ENCODE measurements around the gene WRAP53. TPM values are rescaled to one million over a fixed set of nuclear protein-coding genes. Genes with fewer than 3 reads are reported as not detected.

Gene WRAP53
- total and polyA plus RNA-seq, 4 donors: 4.9 to 17.9 (median 15.5) TPM

DNA sequence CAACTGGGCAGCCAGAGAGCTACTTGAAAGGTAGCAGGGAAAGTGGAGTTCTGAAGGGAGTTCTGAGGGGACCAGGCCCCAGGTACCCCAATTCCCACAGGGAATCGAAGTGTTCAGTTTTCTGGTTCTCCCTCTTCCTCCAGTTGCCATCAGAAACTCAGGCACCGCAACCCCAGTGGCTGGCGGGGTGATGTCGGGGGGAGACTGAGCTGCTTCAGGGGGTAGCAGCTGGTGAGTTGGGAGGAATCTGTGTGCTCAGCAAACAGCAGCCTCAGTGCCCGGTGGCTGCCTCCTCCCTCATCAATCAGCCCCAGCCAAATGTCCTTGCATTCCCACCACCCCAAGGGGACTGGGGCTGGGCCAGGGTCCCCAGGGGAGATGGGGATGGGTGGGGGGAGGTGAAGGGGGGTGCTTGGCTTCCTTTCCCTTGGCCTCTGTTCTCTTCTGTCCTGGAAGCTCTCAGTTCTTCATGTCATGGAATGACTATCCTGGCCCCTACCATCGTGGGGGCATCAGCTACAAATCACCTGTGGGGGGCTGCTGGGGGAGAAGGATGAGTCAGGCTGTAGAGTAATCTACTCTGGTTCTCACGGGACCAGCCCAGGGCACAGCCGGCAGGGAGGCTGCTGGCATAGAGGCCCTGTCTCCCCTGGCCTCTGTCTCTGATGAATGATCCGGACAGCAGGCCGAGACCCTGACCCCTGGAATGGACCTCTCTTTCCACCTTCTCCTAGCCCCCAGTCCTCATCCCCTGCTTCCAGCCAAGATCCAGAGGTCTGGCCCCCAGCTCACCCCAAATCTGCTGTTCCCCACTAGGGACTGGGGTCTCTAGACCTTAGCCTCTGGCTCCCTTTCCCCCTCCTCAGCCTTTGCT lies 26.7 kb downstream of the WRAP53 start:
- DNase-seq (ENCODE audit: low read depth in 4 of 6, low spot score in 6 of 6): peak in 1 of 6 donors; percentile 60
- H3K9me3 ChIP-seq (ENCODE audit: control insufficient read depth, insufficient read depth, low read length): no peaks in the 10 kb centered on the region
- WGBS (ENCODE audit: insufficient coverage): 52% methylated on average over 6 of the region's 10 CpGs
- peaks cover 3% of the 10 kb centered on the region for H3K36me3 ChIP-seq (ENCODE audit: control insufficient read depth, insufficient read depth, low read length)
- peaks cover 79% of the 10 kb centered on the region for H3K4me1 ChIP-seq (ENCODE audit: control insufficient read depth, insufficient read depth, low read length)
- H3K27me3 ChIP-seq (ENCODE audit: control insufficient read depth, insufficient read depth, low read length): no peaks in the 10 kb centered on the region
- H3K27ac ChIP-seq (ENCODE audit: low read depth, low read length): no peak overlapping the region
- no peak overlapping the region for H3K4me3 ChIP-seq (ENCODE audit: low read depth, low read length)

DNA sequence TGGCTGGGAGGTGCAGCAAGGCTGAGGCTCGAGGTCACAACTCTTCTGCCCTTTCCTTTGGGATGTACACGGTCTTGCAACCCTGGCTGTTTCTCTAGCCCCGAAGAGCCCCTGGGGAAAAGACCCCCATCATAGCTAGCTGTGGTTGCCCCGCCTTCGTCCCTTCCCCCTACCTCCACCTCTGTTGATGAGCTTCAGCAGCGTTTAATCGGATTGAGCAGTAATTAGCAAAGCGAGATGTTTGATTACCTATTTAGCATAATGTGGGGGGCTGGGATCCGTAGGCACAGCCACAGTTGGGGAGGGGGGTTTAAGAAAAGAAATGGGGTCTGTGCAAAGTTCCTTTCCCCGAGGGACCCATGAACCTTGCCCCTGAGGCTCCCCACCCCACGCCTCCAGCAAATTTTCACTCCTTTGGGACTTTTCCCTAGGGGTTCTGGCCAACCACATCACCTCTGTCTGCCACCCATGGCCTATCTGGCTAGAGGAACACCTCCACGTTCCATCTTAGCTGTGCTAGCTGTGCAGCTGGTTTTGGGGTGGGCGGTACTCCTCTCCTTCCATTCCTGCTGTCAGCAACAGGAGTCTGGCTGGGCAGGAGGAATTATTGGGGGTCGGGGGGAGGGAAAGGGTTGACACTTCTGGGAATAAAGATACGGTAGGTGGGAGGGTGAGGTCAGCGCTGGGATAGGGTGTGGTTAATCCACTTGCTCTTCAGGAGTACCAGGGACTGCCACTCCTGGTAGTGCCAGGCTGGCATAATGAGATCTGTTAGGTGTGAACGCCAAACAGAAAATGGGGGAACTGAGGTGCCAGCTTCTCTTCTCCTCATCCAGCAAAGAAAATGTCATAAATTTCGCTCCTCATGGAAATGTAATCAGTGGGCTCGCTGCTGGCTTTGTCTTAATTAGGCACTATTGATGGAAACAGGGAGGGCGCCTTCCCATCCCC lies 27.9 kb downstream of the WRAP53 start:
- Histone ChIP-seq H3K27me3 (ENCODE audit: control insufficient read depth, insufficient read depth, low read length) (no peaks in the 10 kb centered on the region), H3K9me3 (ENCODE audit: control insufficient read depth, insufficient read depth, low read length) (no peaks in the 10 kb centered on the region), H3K4me3 (ENCODE audit: low read depth, low read length) (peak overlapping the region; percentile 76), H3K36me3 (ENCODE audit: control insufficient read depth, insufficient read depth, low read length) (no peaks in the 10 kb centered on the region), H3K27ac (ENCODE audit: low read depth, low read length) (peak overlapping the region; percentile 65), H3K4me1 (ENCODE audit: control insufficient read depth, insufficient read depth, low read length) (peaks cover 81% of the 10 kb centered on the region)
- peak in 1 of 6 donors; percentile 86 for DNase-seq (ENCODE audit: low read depth in 4 of 6, low spot score in 6 of 6)
- 20% methylated on average over 10 of the region's 20 CpGs for WGBS (ENCODE audit: insufficient coverage)

DNA sequence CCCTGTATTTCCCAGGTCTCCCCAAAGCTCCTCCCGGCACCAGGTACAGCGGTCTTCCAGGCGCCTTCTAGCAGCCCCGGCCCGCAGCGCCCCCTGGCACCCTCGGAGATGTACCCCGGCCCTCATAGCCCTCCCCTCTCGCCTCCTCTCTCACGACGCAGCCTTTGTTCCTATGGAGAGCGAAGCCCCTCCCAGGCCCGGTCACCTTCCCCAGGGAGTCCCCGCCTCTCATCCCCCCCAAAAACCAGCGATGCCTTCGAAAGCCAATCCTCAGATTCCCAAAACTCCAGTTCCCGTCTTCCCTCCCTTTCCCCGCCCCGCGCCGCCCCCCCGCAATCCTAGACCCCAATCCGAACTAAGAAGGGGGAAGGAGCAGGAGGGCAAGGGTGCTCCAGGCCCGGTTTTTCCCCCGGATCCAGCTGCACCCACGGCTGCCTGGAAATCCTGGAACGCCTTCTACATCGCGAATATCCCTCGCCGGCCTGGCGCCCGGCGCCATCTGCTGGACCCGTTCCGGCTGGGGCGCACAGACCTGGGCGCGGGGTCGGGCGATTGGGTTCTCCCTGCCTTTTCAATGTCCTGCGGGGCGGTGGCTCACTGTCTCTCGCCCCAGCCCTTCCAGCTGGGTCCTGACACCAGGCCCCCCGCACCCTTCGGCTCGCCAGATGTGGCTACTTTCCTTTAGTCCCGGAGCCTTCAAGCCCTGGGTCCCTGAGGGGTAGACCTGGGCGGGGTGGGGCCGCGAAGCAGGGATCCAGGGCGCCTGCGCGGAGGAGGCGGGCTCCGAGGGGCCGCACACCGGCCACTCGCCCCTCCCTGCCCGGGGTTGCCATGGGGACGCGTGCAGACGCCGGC lies 28.9 kb downstream of the WRAP53 start, which contains the start of gene DNAH2:
Gene DNAH2 (plus strand): TSS at position 844 of the 855 bp plus-strand sequence. CDS start 1,991 bp downstream, outside the sequence.
- no peaks in the 10 kb centered on the region for H3K36me3 ChIP-seq (ENCODE audit: control insufficient read depth, insufficient read depth, low read length)
- no peaks in the 10 kb centered on the region for H3K9me3 ChIP-seq (ENCODE audit: control insufficient read depth, insufficient read depth, low read length)
- peaks cover 72% of the 10 kb centered on the region for H3K4me1 ChIP-seq (ENCODE audit: control insufficient read depth, insufficient read depth, low read length)
- H3K27me3 ChIP-seq (ENCODE audit: control insufficient read depth, insufficient read depth, low read length): no peaks in the 10 kb centered on the region
- peak; percentile 84 to 99 (median 92) for DNase-seq (ENCODE audit: low read depth in 4 of 6, low spot score in 6 of 6)
- WGBS (ENCODE audit: insufficient coverage): 0% methylated on average over 55 of the region's 64 CpGs
- H3K4me3 ChIP-seq (ENCODE audit: low read depth, low read length): peak within 1 kb of the TSS; percentile 76
- peak within 1 kb of the TSS; percentile 65 for H3K27ac ChIP-seq (ENCODE audit: low read depth, low read length)

DNA sequence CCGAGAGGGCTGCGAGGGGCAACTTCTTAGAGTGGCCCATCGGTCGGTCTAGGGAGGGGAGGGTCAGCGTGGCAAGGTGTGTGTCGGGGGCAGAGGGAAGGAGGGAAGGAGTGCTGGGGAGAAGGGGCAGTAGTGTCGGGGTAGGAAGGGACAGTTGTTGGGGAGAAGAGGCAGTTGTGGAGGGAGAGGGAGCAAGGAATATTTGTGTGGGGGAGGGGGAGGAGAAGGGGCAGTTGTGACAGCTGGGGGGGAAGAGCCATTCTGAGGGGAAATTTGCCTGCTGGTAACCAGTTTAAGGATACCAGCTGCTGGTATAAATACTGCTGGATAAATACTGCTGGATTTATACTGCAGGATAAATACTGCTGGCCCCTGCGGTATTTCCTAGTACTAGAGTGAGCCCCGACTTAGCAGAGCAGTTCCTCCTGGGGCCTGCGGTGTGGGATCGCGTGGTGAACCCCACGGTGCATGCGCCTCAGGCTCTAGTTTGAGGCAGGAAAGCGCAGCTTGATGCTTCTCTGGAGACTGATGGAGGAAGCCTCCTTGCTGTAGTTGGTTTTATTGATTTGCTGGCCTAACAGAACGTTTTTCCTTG lies 29.6 kb downstream of the WRAP53 start:
- DNase-seq (ENCODE audit: low read depth in 4 of 6, low spot score in 6 of 6): peak in 2 of 6 donors; percentile 53 to 82
- H3K27me3 ChIP-seq (ENCODE audit: control insufficient read depth, insufficient read depth, low read length): no peaks in the 10 kb centered on the region
- no peaks in the 10 kb centered on the region for H3K36me3 ChIP-seq (ENCODE audit: control insufficient read depth, insufficient read depth, low read length)
- peaks cover 64% of the 10 kb centered on the region for H3K4me1 ChIP-seq (ENCODE audit: control insufficient read depth, insufficient read depth, low read length)
- H3K27ac ChIP-seq (ENCODE audit: low read depth, low read length): peak overlapping the region; percentile 25
- no peaks in the 10 kb centered on the region for H3K9me3 ChIP-seq (ENCODE audit: control insufficient read depth, insufficient read depth, low read length)
- WGBS (ENCODE audit: insufficient coverage): 12% methylated on average over 16 of the region's 16 CpGs
- peak overlapping the region; percentile 76 for H3K4me3 ChIP-seq (ENCODE audit: low read depth, low read length)

DNA sequence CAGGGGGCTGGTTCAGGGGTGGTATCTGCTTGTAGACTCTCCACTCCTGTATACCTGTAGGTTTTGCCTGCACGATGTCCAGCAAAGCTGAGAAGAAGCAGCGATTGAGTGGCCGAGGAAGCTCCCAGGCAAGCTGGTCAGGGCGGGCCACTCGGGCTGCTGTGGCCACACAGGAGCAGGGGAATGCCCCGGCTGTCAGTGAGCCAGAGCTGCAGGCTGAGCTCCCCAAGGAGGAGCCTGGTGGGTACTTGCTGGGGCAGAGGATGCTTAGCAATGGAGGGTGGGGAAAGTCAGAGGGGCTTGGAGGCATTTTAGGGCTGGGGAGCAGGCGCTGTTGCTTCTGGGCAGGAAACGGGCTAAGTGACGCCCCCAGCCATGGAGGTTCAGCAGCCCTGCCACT lies 31.4 kb downstream of the WRAP53 start:
- Histone ChIP-seq H3K27me3 (ENCODE audit: control insufficient read depth, insufficient read depth, low read length) (no peaks in the 10 kb centered on the region), H3K27ac (ENCODE audit: low read depth, low read length) (no peak overlapping the region), H3K4me3 (ENCODE audit: low read depth, low read length) (no peak overlapping the region), H3K4me1 (ENCODE audit: control insufficient read depth, insufficient read depth, low read length) (peaks cover 47% of the 10 kb centered on the region), H3K9me3 (ENCODE audit: control insufficient read depth, insufficient read depth, low read length) (no peaks in the 10 kb centered on the region), H3K36me3 (ENCODE audit: control insufficient read depth, insufficient read depth, low read length) (no peaks in the 10 kb centered on the region)
- WGBS (ENCODE audit: insufficient coverage): 62% methylated on average over 9 of the region's 9 CpGs
- DNase-seq (ENCODE audit: low read depth in 4 of 6, low spot score in 6 of 6): no peak

DNA sequence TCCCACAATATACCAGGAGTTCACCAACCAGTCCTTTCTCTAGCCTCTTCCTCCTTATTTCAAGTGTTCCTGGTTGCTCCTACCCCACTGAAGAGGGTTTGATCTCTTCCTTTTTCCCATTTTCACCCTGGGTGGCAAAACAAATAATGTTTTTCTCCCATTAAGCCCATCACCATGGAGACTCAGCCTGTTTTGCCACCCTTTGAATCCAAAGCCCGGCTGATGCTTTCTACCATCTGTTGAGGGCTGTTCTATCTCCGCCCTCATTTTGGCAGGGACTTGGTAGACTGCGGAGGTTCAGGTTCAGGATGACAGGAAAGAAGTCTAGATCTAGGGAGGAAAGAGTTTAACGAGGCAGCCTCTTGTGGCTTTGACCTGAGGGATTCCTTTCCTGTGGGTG lies 31.8 kb downstream of the WRAP53 start:
- H3K4me1 ChIP-seq (ENCODE audit: control insufficient read depth, insufficient read depth, low read length): peaks cover 42% of the 10 kb centered on the region
- H3K36me3 ChIP-seq (ENCODE audit: control insufficient read depth, insufficient read depth, low read length): no peaks in the 10 kb centered on the region
- no peaks in the 10 kb centered on the region for H3K9me3 ChIP-seq (ENCODE audit: control insufficient read depth, insufficient read depth, low read length)
- H3K27me3 ChIP-seq (ENCODE audit: control insufficient read depth, insufficient read depth, low read length): no peaks in the 10 kb centered on the region
- WGBS (ENCODE audit: insufficient coverage): 27% methylated on average over 4 of the region's 4 CpGs
- H3K4me3 ChIP-seq (ENCODE audit: low read depth, low read length): no peak overlapping the region
- DNase-seq (ENCODE audit: low read depth in 4 of 6, low spot score in 6 of 6): peak in 2 of 6 donors; percentile 39 to 75
- no peak overlapping the region for H3K27ac ChIP-seq (ENCODE audit: low read depth, low read length)

DNA sequence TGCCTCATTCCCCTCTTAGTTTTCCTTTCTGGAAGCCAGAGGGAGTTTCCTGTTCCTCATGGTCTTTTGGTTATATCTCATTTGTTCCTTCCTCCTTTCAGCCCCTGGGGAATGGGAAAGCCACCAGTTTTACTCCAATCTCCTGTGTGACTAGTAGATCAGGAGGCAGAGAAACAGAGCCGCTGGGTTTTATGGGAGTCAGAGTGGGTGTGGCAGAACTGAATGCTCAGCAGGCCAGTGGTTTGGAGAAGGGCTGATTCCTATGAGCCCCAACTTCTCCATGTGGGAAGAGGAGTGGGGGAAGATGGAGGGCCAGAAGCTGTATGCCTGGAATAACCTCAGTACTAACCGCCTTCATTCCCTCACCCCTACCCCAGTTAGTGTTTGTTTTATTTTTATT lies 33.3 kb downstream of the WRAP53 start:
- Histone ChIP-seq H3K4me1 (ENCODE audit: control insufficient read depth, insufficient read depth, low read length) (peaks cover 28% of the 10 kb centered on the region), H3K27me3 (ENCODE audit: control insufficient read depth, insufficient read depth, low read length) (no peaks in the 10 kb centered on the region), H3K36me3 (ENCODE audit: control insufficient read depth, insufficient read depth, low read length) (no peaks in the 10 kb centered on the region), H3K4me3 (ENCODE audit: low read depth, low read length) (no peak overlapping the region), H3K27ac (ENCODE audit: low read depth, low read length) (no peak overlapping the region), H3K9me3 (ENCODE audit: control insufficient read depth, insufficient read depth, low read length) (no peaks in the 10 kb centered on the region)
- WGBS (ENCODE audit: insufficient coverage): no CpG with 5 or more reads among the region's 2 CpGs
- DNase-seq (ENCODE audit: low read depth in 4 of 6, low spot score in 6 of 6): no peak

DNA sequence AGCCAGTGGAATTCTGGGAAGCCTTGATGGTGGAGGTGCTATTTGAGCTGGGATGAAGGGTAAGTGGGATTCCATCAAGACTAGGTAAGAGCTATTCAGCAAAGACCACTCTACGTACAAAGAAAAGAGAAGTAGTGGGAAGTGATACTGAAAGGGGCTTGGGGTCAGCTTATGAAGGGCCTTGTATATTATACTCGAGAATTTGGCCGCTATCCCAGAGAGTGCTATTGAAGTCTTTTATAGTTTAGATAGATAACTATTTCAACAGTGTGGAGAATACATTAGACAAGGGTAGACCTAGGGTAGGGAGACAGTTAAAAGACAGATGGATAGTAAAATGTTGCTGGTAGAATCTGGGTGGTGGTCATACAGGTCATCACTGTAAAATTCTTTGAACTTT lies 39.6 kb downstream of the WRAP53 start:
- no CpG with 5 or more reads among the region's 3 CpGs for WGBS (ENCODE audit: insufficient coverage)
- Histone ChIP-seq H3K36me3 (ENCODE audit: control insufficient read depth, insufficient read depth, low read length) (no peaks in the 10 kb centered on the region), H3K4me1 (ENCODE audit: control insufficient read depth, insufficient read depth, low read length) (no peaks in the 10 kb centered on the region), H3K9me3 (ENCODE audit: control insufficient read depth, insufficient read depth, low read length) (no peaks in the 10 kb centered on the region), H3K27me3 (ENCODE audit: control insufficient read depth, insufficient read depth, low read length) (no peaks in the 10 kb centered on the region), H3K27ac (ENCODE audit: low read depth, low read length) (no peak overlapping the region), H3K4me3 (ENCODE audit: low read depth, low read length) (no peak overlapping the region)
- DNase-seq (ENCODE audit: low read depth in 4 of 6, low spot score in 6 of 6): no peak

All from spinal cord (tissue), 10 donors.